Body of pancreas (tissue), 4 donors: Measurements from ENCODE around the gene PAK4.

Source experiments
- POLR2A ChIP-seq, 3 donors: fragments of 450-650 bp; IDR thresholded peaks; one replicate each; pipeline ENCODE4 v1.6.1; 2016; ENCODE audit warnings: antibody characterized with exemption in 3 of 3, mild to moderate bottlenecking in 2 of 3
- TF ChIP-seq, protein P1 (sequence below), 7 experiments: fragments of 450-650 bp in 4 of 7; fragments of 200-600 bp in 3 of 7; sonication (generic) in 3 of 7; IDR thresholded peaks; one replicate each; pipeline ENCODE4 v1.5.1; 2016 to 2019; ENCODE audit warnings: antibody characterized with exemption in 7 of 7

DNA sequence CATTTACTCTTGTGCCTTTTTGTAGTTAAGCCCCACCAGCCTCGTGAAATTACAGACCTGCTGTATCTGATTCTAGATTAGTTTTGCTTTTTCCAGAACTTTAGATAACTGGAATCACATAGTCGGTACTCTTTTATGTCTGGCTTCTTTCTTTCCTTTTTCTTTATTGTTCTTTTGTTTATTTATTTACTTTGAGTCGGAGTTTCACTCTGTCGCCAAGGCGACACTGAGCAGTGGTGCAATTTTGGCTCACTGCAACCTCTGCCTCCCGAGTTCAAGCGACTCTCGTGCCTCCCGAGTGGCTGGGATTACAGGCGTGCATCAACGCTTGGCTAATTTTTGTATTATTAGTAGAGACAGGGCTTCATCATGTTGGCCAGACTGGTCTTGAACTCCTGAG, 65.2 kb downstream of the PAK4 start:
- no peak for TF ChIP-seq POLR2A (IDR thresholded peaks at IDR 0.05)
- TF ChIP-seq, protein P1, sequence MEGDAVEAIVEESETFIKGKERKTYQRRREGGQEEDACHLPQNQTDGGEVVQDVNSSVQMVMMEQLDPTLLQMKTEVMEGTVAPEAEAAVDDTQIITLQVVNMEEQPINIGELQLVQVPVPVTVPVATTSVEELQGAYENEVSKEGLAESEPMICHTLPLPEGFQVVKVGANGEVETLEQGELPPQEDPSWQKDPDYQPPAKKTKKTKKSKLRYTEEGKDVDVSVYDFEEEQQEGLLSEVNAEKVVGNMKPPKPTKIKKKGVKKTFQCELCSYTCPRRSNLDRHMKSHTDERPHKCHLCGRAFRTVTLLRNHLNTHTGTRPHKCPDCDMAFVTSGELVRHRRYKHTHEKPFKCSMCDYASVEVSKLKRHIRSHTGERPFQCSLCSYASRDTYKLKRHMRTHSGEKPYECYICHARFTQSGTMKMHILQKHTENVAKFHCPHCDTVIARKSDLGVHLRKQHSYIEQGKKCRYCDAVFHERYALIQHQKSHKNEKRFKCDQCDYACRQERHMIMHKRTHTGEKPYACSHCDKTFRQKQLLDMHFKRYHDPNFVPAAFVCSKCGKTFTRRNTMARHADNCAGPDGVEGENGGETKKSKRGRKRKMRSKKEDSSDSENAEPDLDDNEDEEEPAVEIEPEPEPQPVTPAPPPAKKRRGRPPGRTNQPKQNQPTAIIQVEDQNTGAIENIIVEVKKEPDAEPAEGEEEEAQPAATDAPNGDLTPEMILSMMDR (IDR thresholded peaks at IDR 0.05): no peak
